Liver (tissue), 9 donors: ENCODE data around the gene B4GALT4. TPM values are rescaled to one million over a fixed set of nuclear protein-coding genes. Genes with fewer than 3 reads are reported as not detected.

Experiments used
- DNase-seq: peaks from one replicate; pipeline ENCODE4 v3.0.0-alpha.2; 2017; ENCODE audit warnings: low spot score
- H3K27ac ChIP-seq, 2 donors: one replicate each; pipeline ENCODE4 v1.7.0; 2013; ENCODE audit warnings: inconsistent platforms in 2 of 2, low read length in 2 of 2, control low read depth in 1 of 2, low read depth in 1 of 2, mild to moderate bottlenecking in 1 of 2
- H3K27me3 ChIP-seq, 4 donors: one replicate each; pipeline versions ENCODE4 v1.6.1 to v1.7.0; 2013; ENCODE audit warnings: low read length in 3 of 4, inconsistent platforms in 1 of 4, mild to moderate bottlenecking in 1 of 4, moderate library complexity in 1 of 4; ENCODE audit not compliant: control insufficient read depth in 4 of 4, insufficient read depth in 4 of 4
- H3K36me3 ChIP-seq, 4 donors: one replicate each; pipeline versions ENCODE4 v1.6.1 to v1.7.0; 2013; ENCODE audit warnings: low read length in 3 of 4, mild to moderate bottlenecking in 3 of 4, low read depth in 1 of 4, moderate library complexity in 1 of 4; ENCODE audit not compliant: control insufficient read depth in 4 of 4, insufficient read depth in 3 of 4
- H3K4me1 ChIP-seq, 4 donors: one replicate each; pipeline versions ENCODE4 v1.6.1 to v1.7.0; 2013; ENCODE audit warnings: low read length in 3 of 4, mild to moderate bottlenecking in 3 of 4, moderate library complexity in 1 of 4; ENCODE audit not compliant: control insufficient read depth in 4 of 4, insufficient read depth in 4 of 4
- H3K4me3 ChIP-seq, 3 donors: one replicate each; pipeline versions ENCODE4 v1.6.1 to v1.7.0; 2013; ENCODE audit warnings: low read length in 3 of 3, control low read depth in 1 of 3, low read depth in 1 of 3, mild to moderate bottlenecking in 1 of 3
- H3K9ac ChIP-seq, 2 donors: one replicate each; pipeline ENCODE4 v1.7.0; 2013; ENCODE audit warnings: low read length in 2 of 2, mild to moderate bottlenecking in 2 of 2, moderate library complexity in 2 of 2, control low read depth in 1 of 2, low read depth in 1 of 2
- H3K9me3 ChIP-seq, 4 donors: one replicate each; pipeline versions ENCODE4 v1.6.1 to v1.7.0; 2013; ENCODE audit warnings: low read length in 3 of 4; ENCODE audit not compliant: control insufficient read depth in 4 of 4
- EGR1 ChIP-seq, 2 donors: IDR thresholded peaks; 2 replicates each; pipeline ENCODE4 v1.6.1; 2016 to 2018; ENCODE audit warnings: antibody characterized with exemption in 2 of 2, low read depth in 2 of 2
- FOXA2 ChIP-seq: IDR thresholded peaks from 2 replicates; pipeline ENCODE4 v1.6.1; 2016; ENCODE audit warnings: antibody characterized with exemption
- GABPA ChIP-seq, 2 donors: IDR thresholded peaks in 1 of 2; conservative IDR thresholded peaks in 1 of 2; 2 replicates each; pipeline ENCODE4 v1.6.1; 2016; ENCODE audit warnings: antibody characterized with exemption in 2 of 2, mild to moderate bottlenecking in 1 of 2, moderate library complexity in 1 of 2
- HNF4G ChIP-seq: IDR thresholded peaks from 2 replicates; pipeline ENCODE4 v1.6.1; 2016; ENCODE audit warnings: antibody characterized with exemption
- JUND ChIP-seq, 2 donors: IDR thresholded peaks; 2 replicates each; pipeline ENCODE4 v1.6.1; 2016; ENCODE audit warnings: antibody characterized with exemption in 2 of 2
- NR2F2 ChIP-seq: IDR thresholded peaks from 2 replicates; pipeline ENCODE4 v1.6.1; 2016; ENCODE audit warnings: antibody characterized with exemption
- RAD21 ChIP-seq, 2 donors: IDR thresholded peaks; 2 replicates each; pipeline ENCODE4 v1.6.1; 2016; ENCODE audit warnings: antibody characterized with exemption in 2 of 2, mild to moderate bottlenecking in 2 of 2
- RXRA ChIP-seq, 2 donors: IDR thresholded peaks; 2 replicates each; pipeline ENCODE4 v1.6.1; 2017 to 2018; ENCODE audit warnings: antibody characterized with exemption in 2 of 2, mild to moderate bottlenecking in 1 of 2
- TAF1 ChIP-seq: conservative IDR thresholded peaks from 2 replicates; pipeline ENCODE4 v1.6.1; 2016; ENCODE audit warnings: antibody characterized with exemption, mild to moderate bottlenecking
- YY1 ChIP-seq: IDR thresholded peaks from 2 replicates; pipeline ENCODE4 v1.6.1; 2016; ENCODE audit warnings: antibody characterized with exemption, mild to moderate bottlenecking
- WGBS: extraction: QIAGEN DNeasy Blood & Tissue Kit; methylation state at CpG from one replicate; pipeline ENCODE4 v1.1.7; 2013; 5-methylcytosine and 5-hydroxymethylcytosine counted together
- polyA plus RNA-seq, 2 donors: library from polyadenylated mRNA; stranded (reverse) in 1 of 2; unstranded in 1 of 2; fragments of 200-250 nt in 1 of 2; fragments of >200 nt in 1 of 2; fragmentation: Nextera tagmentation in 1 of 2; extraction: Ambion mirVana in 1 of 2; gene quantifications; one replicate each; pipeline versions ENCODE4 v1.2.1 to v1.2.3, GENCODE V29; 2013 to 2015
- total RNA-seq, 2 donors: library from RNA; depleted of rRNA; stranded (reverse); fragments of >200 nt; gene quantifications; one replicate each; pipeline ENCODE4 v1.2.3, GENCODE V29; 2014
- TF ChIP-seq, protein P1 (sequence below): IDR thresholded peaks from 2 replicates; pipeline ENCODE4 v1.6.1; 2016; ENCODE audit warnings: antibody characterized with exemption
- TF ChIP-seq, protein P2 (sequence below): IDR thresholded peaks from 2 replicates; pipeline ENCODE4 v1.6.1; 2016; ENCODE audit warnings: antibody characterized with exemption
- TF ChIP-seq, protein P3 (sequence below): IDR thresholded peaks from 2 replicates; pipeline ENCODE4 v1.6.1; 2016; ENCODE audit warnings: antibody characterized with exemption, mild to moderate bottlenecking
- TF ChIP-seq, protein P4 (sequence below): fragments of 150-350 bp; IDR thresholded peaks from 2 replicates; pipeline ENCODE4 v1.5.1; 2017; ENCODE audit warnings: improper control_type of control experiment, low read depth, low read length; ENCODE audit not compliant: missing input control
- TF ChIP-seq, protein P5 (sequence below): IDR thresholded peaks from 2 replicates; pipeline ENCODE4 v1.6.1; 2016; ENCODE audit warnings: antibody characterized with exemption
- donor health status: healthy.
- donor health status: healthy.
- donor health status: healthy.
- donor health status: healthy.
- donor health status: healthy.

Gene B4GALT4
- total and polyA plus RNA-seq, 4 donors, result 9.3 to 14.6 (median 10.5) TPM

GRCh38 chr3:119207512-119207875, 33.2 kb downstream of the B4GALT4 start:
- H3K27me3 ChIP-seq, result no peaks in the 10 kb centered on the region
- 75% methylated on average over 3 of the region's 3 CpGs for WGBS
- no peak overlapping the region for H3K9ac ChIP-seq
- no peaks in the 10 kb centered on the region for H3K4me1 ChIP-seq
- peaks cover 0 to 21% (median 14%) of the 10 kb centered on the region in 4 donors for H3K36me3 ChIP-seq
- DNase-seq, result no peak
- H3K9me3 ChIP-seq, result no peaks in the 10 kb centered on the region
- no peak overlapping the region for H3K4me3 ChIP-seq
- H3K27ac ChIP-seq, result no peak overlapping the region
- TF ChIP-seq, protein P1, sequence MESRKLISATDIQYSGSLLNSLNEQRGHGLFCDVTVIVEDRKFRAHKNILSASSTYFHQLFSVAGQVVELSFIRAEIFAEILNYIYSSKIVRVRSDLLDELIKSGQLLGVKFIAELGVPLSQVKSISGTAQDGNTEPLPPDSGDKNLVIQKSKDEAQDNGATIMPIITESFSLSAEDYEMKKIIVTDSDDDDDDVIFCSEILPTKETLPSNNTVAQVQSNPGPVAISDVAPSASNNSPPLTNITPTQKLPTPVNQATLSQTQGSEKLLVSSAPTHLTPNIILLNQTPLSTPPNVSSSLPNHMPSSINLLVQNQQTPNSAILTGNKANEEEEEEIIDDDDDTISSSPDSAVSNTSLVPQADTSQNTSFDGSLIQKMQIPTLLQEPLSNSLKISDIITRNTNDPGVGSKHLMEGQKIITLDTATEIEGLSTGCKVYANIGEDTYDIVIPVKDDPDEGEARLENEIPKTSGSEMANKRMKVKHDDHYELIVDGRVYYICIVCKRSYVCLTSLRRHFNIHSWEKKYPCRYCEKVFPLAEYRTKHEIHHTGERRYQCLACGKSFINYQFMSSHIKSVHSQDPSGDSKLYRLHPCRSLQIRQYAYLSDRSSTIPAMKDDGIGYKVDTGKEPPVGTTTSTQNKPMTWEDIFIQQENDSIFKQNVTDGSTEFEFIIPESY, result no peak
- no peak for TF ChIP-seq JUND (IDR thresholded peaks at IDR 0.05)
- no peak for TF ChIP-seq YY1
- TF ChIP-seq, protein P2, sequence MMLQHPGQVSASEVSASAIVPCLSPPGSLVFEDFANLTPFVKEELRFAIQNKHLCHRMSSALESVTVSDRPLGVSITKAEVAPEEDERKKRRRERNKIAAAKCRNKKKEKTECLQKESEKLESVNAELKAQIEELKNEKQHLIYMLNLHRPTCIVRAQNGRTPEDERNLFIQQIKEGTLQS, result no peak
- no peak for TF ChIP-seq GABPA (IDR thresholded peaks at IDR 0.05 in 1 of 2, conservative IDR thresholded peaks at IDR 0.05 in 1 of 2)

DNA sequence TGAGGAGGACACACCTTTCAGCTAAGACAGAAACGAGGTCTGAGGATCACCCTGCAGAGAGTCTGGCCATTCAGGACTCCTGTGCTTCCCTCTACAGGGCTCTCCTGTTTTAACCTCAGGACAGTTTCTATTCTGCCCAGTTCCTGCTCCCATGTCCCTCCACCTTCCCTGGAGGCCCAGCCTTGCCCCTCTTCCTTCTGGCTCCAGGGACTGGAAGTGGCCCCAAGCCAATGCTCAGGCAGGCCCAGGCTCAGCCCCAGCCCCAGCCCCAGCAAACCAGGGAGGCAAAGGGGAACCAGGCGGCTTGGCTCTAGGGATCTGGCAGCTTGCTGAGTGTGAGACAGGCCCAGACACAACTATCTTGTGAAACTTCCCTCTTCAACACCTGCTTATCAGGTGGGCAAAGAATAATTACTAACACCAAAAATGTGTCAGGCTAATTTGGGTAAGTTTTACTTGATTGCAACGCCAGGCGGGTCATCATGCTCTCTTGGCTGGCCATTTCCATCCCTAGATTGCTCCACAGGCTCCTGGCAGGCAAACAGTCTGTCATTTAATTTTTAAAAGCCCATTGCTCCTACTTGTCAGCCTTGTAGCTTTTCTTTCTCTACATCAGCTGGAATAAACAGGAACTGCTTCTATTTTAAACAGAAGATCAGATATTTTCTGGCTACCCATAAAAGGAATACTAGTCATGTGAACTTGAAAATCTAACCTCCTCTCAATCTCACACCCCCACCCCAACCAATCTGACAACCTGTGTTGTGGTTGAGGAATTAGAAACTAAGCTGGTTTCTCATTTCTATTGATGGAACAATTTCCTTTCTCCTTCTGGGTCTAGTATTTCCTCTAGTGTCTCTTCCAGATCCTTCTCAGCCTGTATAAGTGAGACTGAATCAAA, 33.8 kb downstream of the B4GALT4 start:
- no peak overlapping the region for H3K9ac ChIP-seq
- 75% methylated on average over 4 of the region's 4 CpGs for WGBS
- H3K4me1 ChIP-seq, result no peaks in the 10 kb centered on the region
- no peaks in the 10 kb centered on the region for H3K27me3 ChIP-seq
- no peaks in the 10 kb centered on the region for H3K9me3 ChIP-seq
- H3K4me3 ChIP-seq, result no peak overlapping the region
- TF ChIP-seq RAD21 (IDR thresholded peaks at IDR 0.05), result no peak
- TF ChIP-seq NR2F2, result no peak
- TF ChIP-seq, protein P3, sequence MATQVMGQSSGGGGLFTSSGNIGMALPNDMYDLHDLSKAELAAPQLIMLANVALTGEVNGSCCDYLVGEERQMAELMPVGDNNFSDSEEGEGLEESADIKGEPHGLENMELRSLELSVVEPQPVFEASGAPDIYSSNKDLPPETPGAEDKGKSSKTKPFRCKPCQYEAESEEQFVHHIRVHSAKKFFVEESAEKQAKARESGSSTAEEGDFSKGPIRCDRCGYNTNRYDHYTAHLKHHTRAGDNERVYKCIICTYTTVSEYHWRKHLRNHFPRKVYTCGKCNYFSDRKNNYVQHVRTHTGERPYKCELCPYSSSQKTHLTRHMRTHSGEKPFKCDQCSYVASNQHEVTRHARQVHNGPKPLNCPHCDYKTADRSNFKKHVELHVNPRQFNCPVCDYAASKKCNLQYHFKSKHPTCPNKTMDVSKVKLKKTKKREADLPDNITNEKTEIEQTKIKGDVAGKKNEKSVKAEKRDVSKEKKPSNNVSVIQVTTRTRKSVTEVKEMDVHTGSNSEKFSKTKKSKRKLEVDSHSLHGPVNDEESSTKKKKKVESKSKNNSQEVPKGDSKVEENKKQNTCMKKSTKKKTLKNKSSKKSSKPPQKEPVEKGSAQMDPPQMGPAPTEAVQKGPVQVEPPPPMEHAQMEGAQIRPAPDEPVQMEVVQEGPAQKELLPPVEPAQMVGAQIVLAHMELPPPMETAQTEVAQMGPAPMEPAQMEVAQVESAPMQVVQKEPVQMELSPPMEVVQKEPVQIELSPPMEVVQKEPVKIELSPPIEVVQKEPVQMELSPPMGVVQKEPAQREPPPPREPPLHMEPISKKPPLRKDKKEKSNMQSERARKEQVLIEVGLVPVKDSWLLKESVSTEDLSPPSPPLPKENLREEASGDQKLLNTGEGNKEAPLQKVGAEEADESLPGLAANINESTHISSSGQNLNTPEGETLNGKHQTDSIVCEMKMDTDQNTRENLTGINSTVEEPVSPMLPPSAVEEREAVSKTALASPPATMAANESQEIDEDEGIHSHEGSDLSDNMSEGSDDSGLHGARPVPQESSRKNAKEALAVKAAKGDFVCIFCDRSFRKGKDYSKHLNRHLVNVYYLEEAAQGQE, result no peak
- TF ChIP-seq, protein P4, sequence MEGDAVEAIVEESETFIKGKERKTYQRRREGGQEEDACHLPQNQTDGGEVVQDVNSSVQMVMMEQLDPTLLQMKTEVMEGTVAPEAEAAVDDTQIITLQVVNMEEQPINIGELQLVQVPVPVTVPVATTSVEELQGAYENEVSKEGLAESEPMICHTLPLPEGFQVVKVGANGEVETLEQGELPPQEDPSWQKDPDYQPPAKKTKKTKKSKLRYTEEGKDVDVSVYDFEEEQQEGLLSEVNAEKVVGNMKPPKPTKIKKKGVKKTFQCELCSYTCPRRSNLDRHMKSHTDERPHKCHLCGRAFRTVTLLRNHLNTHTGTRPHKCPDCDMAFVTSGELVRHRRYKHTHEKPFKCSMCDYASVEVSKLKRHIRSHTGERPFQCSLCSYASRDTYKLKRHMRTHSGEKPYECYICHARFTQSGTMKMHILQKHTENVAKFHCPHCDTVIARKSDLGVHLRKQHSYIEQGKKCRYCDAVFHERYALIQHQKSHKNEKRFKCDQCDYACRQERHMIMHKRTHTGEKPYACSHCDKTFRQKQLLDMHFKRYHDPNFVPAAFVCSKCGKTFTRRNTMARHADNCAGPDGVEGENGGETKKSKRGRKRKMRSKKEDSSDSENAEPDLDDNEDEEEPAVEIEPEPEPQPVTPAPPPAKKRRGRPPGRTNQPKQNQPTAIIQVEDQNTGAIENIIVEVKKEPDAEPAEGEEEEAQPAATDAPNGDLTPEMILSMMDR, result no peak
- no peak for TF ChIP-seq HNF4G
- no peak for TF ChIP-seq GABPA (IDR thresholded peaks at IDR 0.05 in 1 of 2, conservative IDR thresholded peaks at IDR 0.05 in 1 of 2)
- TF ChIP-seq JUND (IDR thresholded peaks at IDR 0.05), result no peak
- no peak for TF ChIP-seq EGR1 (IDR thresholded peaks at IDR 0.05; ENCODE audit: low read depth in 2 of 2)
- TF ChIP-seq, protein P2, result no peak
- TF ChIP-seq YY1, result no peak
- TF ChIP-seq TAF1, result no peak
- no peak for TF ChIP-seq FOXA2
- TF ChIP-seq, protein P5, sequence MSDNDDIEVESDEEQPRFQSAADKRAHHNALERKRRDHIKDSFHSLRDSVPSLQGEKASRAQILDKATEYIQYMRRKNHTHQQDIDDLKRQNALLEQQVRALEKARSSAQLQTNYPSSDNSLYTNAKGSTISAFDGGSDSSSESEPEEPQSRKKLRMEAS, result no peak
- no peak for TF ChIP-seq RXRA (IDR thresholded peaks at IDR 0.05)
- TF ChIP-seq, protein P1, result no peak
- H3K36me3 ChIP-seq, result peaks cover 0 to 14% (median 9%) of the 10 kb centered on the region in 4 donors
- H3K27ac ChIP-seq, result no peak overlapping the region
- no peak for DNase-seq
